Duodenal mucosa (tissue), 2 donors: Measurements from ENCODE around the gene SELENOI.
"Not testable (repeated sequence)": the region's sequence is repeated elsewhere in the genome, so short reads cannot be mapped to it uniquely, and the experiment has no call there.

Experiments used
- H3K27ac ChIP-seq: one replicate; pipeline ENCODE4 v1.7.0; 2013; ENCODE audit warnings: low read depth, low read length
- H3K27me3 ChIP-seq, 2 donors: one replicate each; pipeline ENCODE4 v1.7.0; 2013; ENCODE audit warnings: low read length in 2 of 2, control low read depth in 1 of 2; ENCODE audit not compliant: insufficient read depth in 2 of 2, control insufficient read depth in 1 of 2
- H3K36me3 ChIP-seq, 2 donors: one replicate each; pipeline ENCODE4 v1.7.0; 2013; ENCODE audit warnings: low read length in 2 of 2, control low read depth in 1 of 2; ENCODE audit not compliant: insufficient read depth in 2 of 2, control insufficient read depth in 1 of 2
- H3K4me1 ChIP-seq, 2 donors: one replicate each; pipeline ENCODE4 v1.7.0; 2013; ENCODE audit warnings: low read length in 2 of 2, control low read depth in 1 of 2; ENCODE audit not compliant: insufficient read depth in 2 of 2, control insufficient read depth in 1 of 2
- H3K4me3 ChIP-seq, 2 donors: one replicate each; pipeline ENCODE4 v1.7.0; 2013; ENCODE audit warnings: low read length in 2 of 2, low read depth in 1 of 2
- H3K9ac ChIP-seq, 2 donors: one replicate each; pipeline ENCODE4 v1.7.0; 2013; ENCODE audit warnings: low read length in 2 of 2, low read depth in 1 of 2
- H3K9me3 ChIP-seq, 2 donors: one replicate each; pipeline ENCODE4 v1.7.0; 2013; ENCODE audit warnings: low read length in 2 of 2, control low read depth in 1 of 2; ENCODE audit not compliant: control insufficient read depth in 1 of 2

SELENOI gene

DNA sequence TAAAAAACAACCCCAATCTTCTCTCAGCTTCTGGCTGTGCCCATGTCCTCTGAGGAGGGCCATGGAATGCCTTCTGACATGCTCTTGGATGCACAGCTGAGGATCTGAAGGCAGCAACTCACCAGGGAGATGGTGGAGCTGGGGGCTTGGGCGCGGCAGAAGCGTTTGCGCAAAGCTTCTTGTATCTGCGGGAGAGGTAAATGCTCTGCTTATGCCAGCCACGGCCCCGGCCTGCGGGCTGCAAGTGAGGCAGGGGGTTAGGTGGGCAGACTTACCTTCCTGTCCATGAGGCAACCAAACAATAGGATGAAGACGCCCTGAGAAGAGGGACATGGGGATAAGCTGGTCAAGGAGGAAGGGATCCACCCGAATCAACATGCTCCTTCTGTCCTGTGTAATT is 36.0 kb upstream of the SELENOI start:
- Histone ChIP-seq H3K4me1 (no peaks in the 10 kb centered on the region), H3K4me3 (no peak overlapping the region), H3K27me3 (no peaks in the 10 kb centered on the region), H3K36me3 (no peaks in the 10 kb centered on the region), H3K9ac (no peak overlapping the region), H3K27ac (no peak overlapping the region), H3K9me3 (no peaks in the 10 kb centered on the region)

DNA sequence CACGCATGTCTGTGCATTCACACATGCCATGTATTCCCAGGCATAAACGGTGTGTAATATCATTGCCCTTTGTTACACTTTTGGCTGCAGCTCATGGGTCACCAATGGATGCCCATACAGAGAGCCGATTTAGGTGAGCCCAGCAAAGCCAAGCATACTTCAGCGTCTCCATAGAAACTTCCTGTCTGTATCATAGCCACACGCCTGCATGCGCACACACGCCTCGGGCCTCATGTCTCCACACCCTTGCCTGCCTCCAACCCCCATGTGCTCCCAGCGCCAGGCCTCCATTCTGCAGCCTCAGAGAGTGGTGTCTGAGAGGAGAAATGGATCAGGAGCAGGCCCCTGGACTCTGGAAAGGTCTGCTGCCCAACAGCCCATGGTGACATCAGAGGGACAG is 33.5 kb upstream of the SELENOI start:
- Histone ChIP-seq H3K9ac (no peak overlapping the region), H3K4me1 (no peaks in the 10 kb centered on the region), H3K36me3 (no peaks in the 10 kb centered on the region), H3K27ac (no peak overlapping the region), H3K9me3 (no peaks in the 10 kb centered on the region), H3K4me3 (no peak overlapping the region), H3K27me3 (no peaks in the 10 kb centered on the region)

DNA sequence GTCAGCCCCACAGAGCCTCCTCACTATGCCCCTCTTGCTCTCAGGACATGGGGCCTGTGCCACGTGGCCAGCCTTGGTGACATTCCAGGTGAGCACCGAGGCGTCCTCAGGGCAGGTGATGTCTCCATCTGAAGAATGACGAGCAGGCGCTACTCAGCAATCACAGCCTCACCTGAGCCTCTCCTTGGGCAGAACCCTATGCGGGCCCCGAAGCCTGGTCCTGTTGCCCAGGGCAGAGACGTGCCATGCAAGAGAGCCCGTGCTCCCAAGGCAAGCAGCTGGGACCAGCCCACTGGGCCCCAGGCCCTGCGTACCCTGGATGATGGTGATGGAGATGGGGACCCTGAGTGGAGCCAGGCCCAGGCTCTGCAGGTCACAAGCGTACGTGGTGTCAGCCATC is 32.5 kb upstream of the SELENOI start:
- H3K9ac ChIP-seq: no peak overlapping the region
- H3K4me3 ChIP-seq: no peak overlapping the region

DNA sequence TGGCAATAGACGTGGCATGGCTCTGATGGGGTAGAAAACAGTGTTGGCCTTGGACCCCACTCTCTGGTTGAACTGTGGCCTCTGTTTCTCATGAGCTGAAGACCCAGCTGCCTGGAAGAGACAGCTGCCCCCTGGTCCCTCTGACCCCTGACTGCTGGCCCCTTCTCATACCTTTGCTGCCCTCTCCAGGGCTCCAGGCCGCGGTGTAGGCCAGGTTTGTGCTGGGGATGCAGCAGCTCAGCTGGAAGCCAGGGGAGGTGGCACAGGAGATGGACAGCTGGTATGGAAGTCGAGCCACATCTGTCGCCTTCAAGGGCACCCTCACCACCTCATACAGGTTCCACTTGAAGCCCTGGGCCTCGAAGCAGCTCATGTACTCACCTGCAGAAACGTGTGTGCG is 31.7 kb upstream of the SELENOI start:
- H3K27ac ChIP-seq: no peak overlapping the region
- H3K9me3 ChIP-seq: no peaks in the 10 kb centered on the region
- no peak overlapping the region for H3K4me3 ChIP-seq
- H3K27me3 ChIP-seq: no peaks in the 10 kb centered on the region
- no peaks in the 10 kb centered on the region for H3K36me3 ChIP-seq
- H3K9ac ChIP-seq: no peak overlapping the region
- H3K4me1 ChIP-seq: no peaks in the 10 kb centered on the region

More for the DNA sequence above, 32.5 kb upstream of the SELENOI start:
- Histone ChIP-seq H3K27me3 (no peaks in the 10 kb centered on the region), H3K9me3 (no peaks in the 10 kb centered on the region), H3K4me1 (no peaks in the 10 kb centered on the region), H3K27ac (no peak overlapping the region), H3K36me3 (no peaks in the 10 kb centered on the region)

DNA sequence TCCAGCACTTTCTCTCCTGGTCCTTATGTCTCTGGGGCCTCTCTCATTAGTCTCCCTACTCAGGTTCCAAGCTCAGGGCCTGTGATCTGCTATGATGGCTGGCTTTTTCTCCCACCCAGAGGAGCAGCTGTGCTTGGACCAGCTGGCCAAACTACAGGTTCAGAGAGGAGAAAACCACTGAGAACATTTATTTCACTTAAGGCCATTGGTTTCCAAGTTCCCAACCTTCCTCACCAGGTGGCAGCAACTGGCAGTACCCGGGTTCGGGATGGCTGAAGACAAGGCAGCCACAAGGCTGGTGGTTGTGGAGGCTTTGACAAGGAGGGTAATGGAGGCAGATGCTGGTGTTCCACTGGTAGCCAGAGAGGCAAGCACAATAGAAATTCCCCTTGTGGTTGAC is 29.9 kb upstream of the SELENOI start:
- H3K4me3 ChIP-seq: no peak overlapping the region
- no peaks in the 10 kb centered on the region for H3K36me3 ChIP-seq
- no peak overlapping the region for H3K27ac ChIP-seq

GRCh38 chr2:26316845-26317244 is 29.1 kb upstream of the SELENOI start:
- Histone ChIP-seq H3K9me3 (no peaks in the 10 kb centered on the region), H3K4me1 (no peaks in the 10 kb centered on the region), H3K36me3 (no peaks in the 10 kb centered on the region), H3K4me3 (no peak overlapping the region), H3K27me3 (no peaks in the 10 kb centered on the region), H3K9ac (no peak overlapping the region), H3K27ac (no peak overlapping the region)

More for the DNA sequence above, 29.9 kb upstream of the SELENOI start:
- Histone ChIP-seq H3K9ac (no peak overlapping the region), H3K9me3 (no peaks in the 10 kb centered on the region), H3K27me3 (no peaks in the 10 kb centered on the region), H3K4me1 (no peaks in the 10 kb centered on the region)

DNA sequence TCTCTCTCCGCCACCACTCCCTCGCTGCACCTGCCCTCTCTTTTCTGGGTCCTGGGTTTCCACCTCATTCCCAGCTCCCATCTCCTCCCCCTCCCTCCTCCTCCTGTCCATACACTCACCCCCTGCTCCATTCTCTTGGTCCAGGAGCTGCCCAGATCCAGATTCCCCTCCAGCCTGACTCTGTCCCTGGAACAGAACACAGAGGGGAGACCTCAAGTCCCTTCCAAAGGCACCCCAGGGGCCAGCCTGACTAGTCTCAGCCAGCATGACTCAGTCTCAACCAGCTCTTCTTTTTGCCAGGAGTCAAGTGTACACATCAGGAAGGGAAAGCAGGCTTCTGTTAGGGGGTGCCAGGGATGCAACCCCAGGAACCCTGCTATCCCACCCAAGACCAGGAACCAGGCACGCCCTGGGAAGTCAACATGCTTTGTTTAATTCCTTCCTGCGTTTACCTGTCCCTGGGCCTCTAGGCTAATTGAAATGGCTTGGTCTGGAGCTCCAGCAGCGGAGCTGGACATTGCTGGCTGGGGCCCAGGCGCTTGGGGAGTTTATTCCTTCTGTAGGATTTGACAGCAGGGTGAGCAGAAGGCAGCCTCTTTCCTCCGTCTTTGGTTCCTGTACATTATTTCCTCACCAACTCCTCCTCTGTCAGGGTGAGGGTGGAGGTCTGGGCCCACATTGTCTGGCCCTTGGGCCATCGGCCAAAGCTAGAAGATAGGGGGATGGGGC is 28.4 kb upstream of the SELENOI start:
- Histone ChIP-seq H3K9me3 (no peaks in the 10 kb centered on the region), H3K27ac (no peak overlapping the region), H3K27me3 (no peaks in the 10 kb centered on the region), H3K36me3 (no peaks in the 10 kb centered on the region), H3K9ac (no peak overlapping the region), H3K4me1 (no peaks in the 10 kb centered on the region), H3K4me3 (no peak overlapping the region)

DNA sequence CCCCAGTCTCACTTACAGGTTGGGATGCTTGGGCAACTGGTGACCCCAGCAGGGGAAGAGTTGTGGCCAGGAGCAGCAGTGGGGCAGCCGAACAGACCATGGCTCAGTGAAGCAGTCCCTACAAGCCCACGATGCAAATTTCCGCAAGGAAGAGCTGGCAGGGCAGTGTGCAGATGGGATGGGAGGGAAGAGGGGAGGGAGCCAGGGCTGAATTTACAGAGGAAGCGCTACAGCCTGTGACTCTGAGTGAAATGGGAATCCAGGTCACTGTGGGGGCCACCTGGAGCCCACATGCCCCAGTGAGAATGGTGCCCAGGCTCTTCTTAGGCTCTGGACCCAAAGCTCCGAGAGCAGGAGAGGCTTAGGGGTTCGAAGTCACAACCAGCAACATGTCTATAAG is 27.0 kb upstream of the SELENOI start:
- Histone ChIP-seq H3K4me3 (no peak overlapping the region), H3K4me1 (no peaks in the 10 kb centered on the region), H3K9ac (no peak overlapping the region), H3K36me3 (no peaks in the 10 kb centered on the region), H3K27ac (no peak overlapping the region), H3K9me3 (no peaks in the 10 kb centered on the region), H3K27me3 (no peaks in the 10 kb centered on the region)

GRCh38 chr2:26324479-26324878 is 21.5 kb upstream of the SELENOI start:
- not testable (repeated sequence) for H3K9me3 ChIP-seq, H3K4me1 ChIP-seq, H3K4me3 ChIP-seq, H3K36me3 ChIP-seq, H3K27ac ChIP-seq, H3K9ac ChIP-seq, H3K27me3 ChIP-seq

DNA sequence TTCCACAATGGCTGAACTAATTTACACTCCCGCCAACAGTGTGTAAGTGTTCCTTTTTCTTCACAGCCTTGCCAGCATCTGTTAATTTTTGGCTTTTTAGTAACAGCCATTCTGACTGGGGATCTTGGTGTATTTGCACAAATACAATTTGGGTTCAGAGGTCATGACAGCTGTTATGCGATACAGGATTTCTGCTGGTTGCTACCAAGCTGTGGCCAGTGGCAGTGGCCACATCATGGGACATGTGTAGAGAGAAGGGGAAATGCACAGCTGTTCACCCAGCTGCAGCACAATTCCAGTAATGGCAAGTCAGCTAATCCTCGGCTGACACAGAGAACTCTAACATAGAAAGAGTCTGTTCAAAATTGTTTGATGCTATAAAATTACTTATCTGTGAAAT is 21.0 kb upstream of the SELENOI start:
- Histone ChIP-seq H3K27me3 (no peaks in the 10 kb centered on the region), H3K4me1 (no peaks in the 10 kb centered on the region), H3K36me3 (no peaks in the 10 kb centered on the region), H3K9ac (no peak overlapping the region), H3K9me3 (no peaks in the 10 kb centered on the region), H3K27ac (no peak overlapping the region), H3K4me3 (no peak overlapping the region)

DNA sequence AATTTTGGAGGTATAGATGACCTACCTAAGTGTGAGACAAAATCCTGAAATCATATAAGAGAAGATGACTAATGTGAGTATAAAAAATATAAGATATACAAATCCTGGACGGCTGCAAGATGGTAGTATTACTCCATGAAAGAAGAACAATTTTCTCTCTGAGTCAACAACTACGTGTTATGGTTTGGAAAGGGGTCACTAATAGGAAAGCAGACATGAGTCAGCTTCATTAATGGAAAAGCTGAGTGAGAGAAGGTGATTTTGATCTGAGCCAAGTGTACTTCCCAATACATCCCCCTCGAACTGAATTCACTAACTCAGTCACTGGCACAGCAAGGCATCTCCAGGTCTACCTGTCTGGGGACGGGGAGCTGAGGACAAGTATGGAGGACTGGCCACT is 20.1 kb upstream of the SELENOI start:
- H3K9ac ChIP-seq: no peak overlapping the region
- no peaks in the 10 kb centered on the region for H3K9me3 ChIP-seq
- no peak overlapping the region for H3K27ac ChIP-seq
- no peaks in the 10 kb centered on the region for H3K27me3 ChIP-seq
- H3K36me3 ChIP-seq: no peaks in the 10 kb centered on the region
- no peaks in the 10 kb centered on the region for H3K4me1 ChIP-seq
- no peak overlapping the region for H3K4me3 ChIP-seq
